A549 (cell line): ENCODE measurements around the gene EDIL3. TPM values are rescaled to one million over a fixed set of nuclear protein-coding genes. Genes with fewer than 3 reads are reported as not detected.

Experiments
- ATAC-seq, 2 experiments: fragments of 200-7000 bp in 1 of 2; fragments of >200 bp in 1 of 2; cut with Nextera tagmentation in 1 of 2; cut with Tn5 transposase in 1 of 2; 3 replicates each; pipeline versions ENCODE4 v1.8.0 to v1.9.1; 2018 to 2020; ENCODE audit warnings: mild to moderate bottlenecking in 1 of 2, moderate library complexity in 1 of 2
- CTCF ChIA-PET: fragments of 300-600 bp; sonication (Branson Sonifier 250); formaldehyde crosslinking; extraction: SDS; loops from one replicate; lab custom pipeline; 2021; ENCODE audit warnings: antibody characterized with exemption, inconsistent platforms; lab: Yijun Ruan, JAX
- POLR2A ChIA-PET: fragments of 350-600 bp; formaldehyde crosslinking; extraction: SDS; loops from one replicate; lab custom pipeline; 2021; ENCODE audit warnings: antibody characterized with exemption, inconsistent platforms; lab: Yijun Ruan, JAX
- DNase-seq, 2 experiments: peaks; one replicate each; pipeline versions ENCODE4 v3.0.0 to v3.0.0-alpha.2; 2011 to 2016; ENCODE audit warnings: low read depth in 1 of 2, low spot score in 1 of 2
- FAIRE-seq: peaks from 2 replicates; lab custom pipeline; 2011; peaks lifted over from hg19 to GRCh38; lab: Jason Lieb, UNC
- H3K27ac ChIP-seq, 2 experiments: fragments of >200 bp; sonication (Bioruptor Twin); formaldehyde crosslinking; 3 replicates each; pipeline ENCODE4 v1.5.1; 2016 to 2017
- H3K4me1 ChIP-seq: fragments of >200 bp; sonication (Bioruptor Twin); formaldehyde crosslinking; 3 replicates; pipeline ENCODE4 v1.6.1; 2016
- H3K4me2 ChIP-seq: fragments of >200 bp; sonication (Bioruptor Twin); formaldehyde crosslinking; 3 replicates; pipeline ENCODE4 v1.6.1; 2016
- H3K4me3 ChIP-seq: fragments of >200 bp; sonication (Bioruptor Twin); formaldehyde crosslinking; 3 replicates; pipeline ENCODE4 v1.5.1; 2016
- H3K9me3 ChIP-seq: fragments of >200 bp; sonication (Bioruptor Twin); formaldehyde crosslinking; 3 replicates; pipeline ENCODE4 v1.6.1; 2016
- BHLHE40 ChIP-seq: IDR thresholded peaks from 2 replicates; pipeline ENCODE4 v1.6.1; 2012; ENCODE audit warnings: low read depth, low read length, inconsistent platforms
- CEBPB ChIP-seq, 2 experiments: fragments of >200 bp in 1 of 2; sonication (Bioruptor Twin) in 1 of 2; formaldehyde crosslinking in 1 of 2; IDR thresholded peaks; 2 replicates each; pipeline ENCODE4 v1.6.1; 2012 to 2016
- EHMT2 ChIP-seq: fragments of 200-600 bp; sonication (generic); IDR thresholded peaks from 2 replicates; pipeline ENCODE4 v1.6.1; 2016; ENCODE audit warnings: antibody characterized with exemption, low read depth, mild to moderate bottlenecking, moderate library complexity
- ELK1 ChIP-seq: fragments of 150-350 bp; IDR thresholded peaks from 2 replicates; pipeline ENCODE4 v1.6.1; 2014; ENCODE audit warnings: low read depth, mild to moderate bottlenecking, low read length
- FOXS1 ChIP-seq: fragments of 250-450 bp; sonication (Bioruptor Pico); IDR thresholded peaks from 2 replicates; pipeline ENCODE4 v1.5.0; 2020; ENCODE audit warnings: mild to moderate bottlenecking, moderate library complexity
- HDAC2 ChIP-seq: fragments of 200-600 bp; sonication (generic); IDR thresholded peaks from 2 replicates; pipeline ENCODE4 v1.6.1; 2016
- HES2 ChIP-seq: fragments of >200 bp; sonication (Bioruptor Twin); formaldehyde crosslinking; IDR thresholded peaks from 2 replicates; pipeline ENCODE4 v1.6.1; 2016
- HEYL ChIP-seq: fragments of 250-450 bp; sonication (Bioruptor Pico); IDR thresholded peaks from 2 replicates; pipeline ENCODE4 v1.8.0; 2021; ENCODE audit warnings: mild to moderate bottlenecking, moderate library complexity
- HMGXB4 ChIP-seq: fragments of 250-450 bp; sonication (Bioruptor Pico); IDR thresholded peaks from 2 replicates; pipeline ENCODE4 v1.5.0; 2021; ENCODE audit warnings: mild to moderate bottlenecking, moderate library complexity, borderline replicate concordance
- JUNB ChIP-seq: fragments of >200 bp; sonication (Bioruptor Twin); formaldehyde crosslinking; IDR thresholded peaks from 2 replicates; pipeline ENCODE4 v1.6.1; 2016
- KDM1A ChIP-seq: fragments of 200-600 bp; sonication (generic); IDR thresholded peaks from 2 replicates; pipeline ENCODE4 v1.6.1; 2016; ENCODE audit warnings: low read depth, mild to moderate bottlenecking
- KDM5A ChIP-seq: fragments of 200-600 bp; sonication (generic); IDR thresholded peaks from 2 replicates; pipeline ENCODE4 v1.6.1; 2016; ENCODE audit warnings: antibody characterized with exemption, mild to moderate bottlenecking
- MAFK ChIP-seq: fragments of 450-650 bp; IDR thresholded peaks from 2 replicates; pipeline ENCODE4 v1.6.1; 2014; ENCODE audit not compliant: partially characterized antibody
- MAX ChIP-seq: IDR thresholded peaks from 2 replicates; pipeline ENCODE4 v1.6.1; 2012
- NFE2L2 ChIP-seq: fragments of 150-350 bp; conservative IDR thresholded peaks from 2 replicates; pipeline ENCODE4 v1.6.1; 2014; ENCODE audit warnings: low read length
- POLR2A ChIP-seq: IDR thresholded peaks from 2 replicates; pipeline ENCODE4 v1.6.1; 2012; ENCODE audit warnings: mild to moderate bottlenecking, low read length
- POLR2AphosphoS2 ChIP-seq: conservative IDR thresholded peaks from 2 replicates; pipeline ENCODE4 v1.6.1; 2012; ENCODE audit warnings: low read length, improper control_type of control experiment, inconsistent platforms
- RARB ChIP-seq: fragments of 250-450 bp; sonication (Bioruptor Pico); IDR thresholded peaks from 2 replicates; pipeline ENCODE4 v1.8.0; 2021; ENCODE audit warnings: mild to moderate bottlenecking, moderate library complexity
- RCOR1 ChIP-seq: fragments of 150-350 bp; IDR thresholded peaks from 2 replicates; pipeline ENCODE4 v1.6.1; 2014; ENCODE audit warnings: antibody characterized with exemption, low read length, low read depth
- TFCP2L1 ChIP-seq: fragments of 250-450 bp; sonication (Bioruptor Pico); IDR thresholded peaks from 2 replicates; pipeline ENCODE4 v1.5.0; 2021; ENCODE audit warnings: mild to moderate bottlenecking
- ZC3H11A ChIP-seq: fragments of 450-650 bp; IDR thresholded peaks from 2 replicates; pipeline ENCODE4 v1.6.1; 2014; ENCODE audit warnings: antibody characterized with exemption, mild to moderate bottlenecking
- ZNF302 ChIP-seq: fragments of 250-450 bp; sonication (Bioruptor Pico); IDR thresholded peaks from 2 replicates; pipeline ENCODE4 v1.9.0; 2021; ENCODE audit warnings: inconsistent platforms, mild to moderate bottlenecking, moderate library complexity
- WGBS: methylation state at CpG from one replicate; pipeline ENCODE4 v1.1.6; 2017; ENCODE audit errors: missing lambda C conversion rate; 5-methylcytosine and 5-hydroxymethylcytosine counted together
- polyA plus RNA-seq, 4 experiments: library from polyadenylated mRNA; depleted of rRNA in 3 of 4; stranded (reverse); fragments of >200 nt; fragmentation: RNase III in 1 of 4; extraction: RNeasy Plus Mini Kit Qiagen cat#74134 plus additional on column Dnase treatment in 1 of 4; gene quantifications; 2 replicates in 3 of 4; 3 replicates in 1 of 4; pipeline ENCODE4 v1.2.3, GENCODE V29; 2011 to 2017

EDIL3 gene
- polyA plus RNA-seq, 2 of the 4 experiments (the other 2 are of a cell fraction): 0.12 to 0.14 TPM

- no peak for FAIRE-seq
These were observed 254.6 kb downstream of the EDIL3 start for GRCh38 chr5:84130006-84130580.

GRCh38 chr5:84125216-84125615 is 259.5 kb downstream of the EDIL3 start:
- WGBS: 71% methylated on average over 3 of the region's 3 CpGs
- no peak for DNase-seq
- TF ChIP-seq HDAC2: no peak
- no peak for TF ChIP-seq MAFK
- no peak for TF ChIP-seq JUNB
- TF ChIP-seq FOXS1 (CRISPR knock-in tag): no peak
- no peak overlapping the region for H3K4me2 ChIP-seq
- FAIRE-seq: no peak
- no peaks in the 10 kb centered on the region for H3K4me1 ChIP-seq
- H3K9me3 ChIP-seq: no peaks in the 10 kb centered on the region
- CTCF ChIA-PET: interaction anchor here (0.5 to 1.1 kb wide), 2 partner anchors 88 to 198 kb away, joined by 3 to 4 read pairs; no protein-coding TSS in a partner anchor
- POLR2A ChIA-PET: no interaction called here
- ATAC-seq: no peak
- H3K27ac ChIP-seq: no peak overlapping the region
- H3K4me3 ChIP-seq: no peak overlapping the region

More at GRCh38 chr5:84130006-84130580, 254.6 kb downstream of the EDIL3 start:
- no peak for DNase-seq
- ATAC-seq: no peak
- 18% methylated on average over 3 of the region's 3 CpGs for WGBS
- no peak overlapping the region for H3K4me2 ChIP-seq
- TF ChIP-seq MAX: no peak
- TF ChIP-seq ZNF302: no peak
- no peak for TF ChIP-seq KDM5A
- no peak for TF ChIP-seq HMGXB4
- no peak for TF ChIP-seq POLR2AphosphoS2
- TF ChIP-seq CEBPB (IDR thresholded peaks at IDR 0.05): no peak
- no peak for TF ChIP-seq TFCP2L1 (CRISPR knock-in tag)
- TF ChIP-seq ELK1: no peak
- TF ChIP-seq MAFK: no peak
- TF ChIP-seq POLR2A: no peak
- TF ChIP-seq RCOR1: no peak
- no peak for TF ChIP-seq EHMT2
- no peak for TF ChIP-seq RARB (CRISPR knock-in tag)
- ChIA-PET POLR2A (no interaction called here), CTCF (no interaction called here)
- H3K9me3 ChIP-seq: no peaks in the 10 kb centered on the region
- no peak overlapping the region for H3K4me3 ChIP-seq
- no peak overlapping the region for H3K27ac ChIP-seq
- no peaks in the 10 kb centered on the region for H3K4me1 ChIP-seq

GRCh38 chr5:84119252-84119651 is 265.4 kb downstream of the EDIL3 start:
- 4% methylated on average over 3 of the region's 3 CpGs for WGBS
- H3K27ac ChIP-seq: no peak overlapping the region
- no peak for FAIRE-seq
- DNase-seq: no peak
- no peak for ATAC-seq
- CTCF ChIA-PET: no interaction called here
- no peaks in the 10 kb centered on the region for H3K4me1 ChIP-seq
- TF ChIP-seq BHLHE40 (no peak), KDM1A (no peak), HEYL (no peak)
- TF ChIP-seq, all 56 proteins: peak for 0
- Histone ChIP-seq H3K9me3 (no peaks in the 10 kb centered on the region), H3K4me2 (no peak overlapping the region), H3K4me3 (no peak overlapping the region)
- POLR2A ChIA-PET: no interaction called here

- ATAC-seq (no peak), FAIRE-seq (no peak)
These were observed 266.1 kb downstream of the EDIL3 start for GRCh38 chr5:84118551-84118950.

More at GRCh38 chr5:84118551-84118950, 266.1 kb downstream of the EDIL3 start:
- CTCF ChIA-PET: no interaction called here
- no peak overlapping the region for H3K27ac ChIP-seq
- 27% methylated on average over 2 of the region's 2 CpGs for WGBS
- no peaks in the 10 kb centered on the region for H3K4me1 ChIP-seq
- POLR2A ChIA-PET: no interaction called here
- no peak overlapping the region for H3K4me2 ChIP-seq
- no peak for DNase-seq
- TF ChIP-seq NFE2L2: no peak
- no peak for TF ChIP-seq HES2
- TF ChIP-seq ZC3H11A: no peak
- TF ChIP-seq, all 56 proteins: peak for 0
- no peaks in the 10 kb centered on the region for H3K9me3 ChIP-seq
- no peak overlapping the region for H3K4me3 ChIP-seq
